GM18858 (cell line): ENCODE measurements around the gene WNT11.

ENCODE experiments used
- ATAC-seq: cut with Tn5 transposase; IDR thresholded peaks from one replicate; pipeline ENCODE4 v1.9.1; 2021; ENCODE audit not compliant: unreplicated experiment

WNT11 gene

DNA sequence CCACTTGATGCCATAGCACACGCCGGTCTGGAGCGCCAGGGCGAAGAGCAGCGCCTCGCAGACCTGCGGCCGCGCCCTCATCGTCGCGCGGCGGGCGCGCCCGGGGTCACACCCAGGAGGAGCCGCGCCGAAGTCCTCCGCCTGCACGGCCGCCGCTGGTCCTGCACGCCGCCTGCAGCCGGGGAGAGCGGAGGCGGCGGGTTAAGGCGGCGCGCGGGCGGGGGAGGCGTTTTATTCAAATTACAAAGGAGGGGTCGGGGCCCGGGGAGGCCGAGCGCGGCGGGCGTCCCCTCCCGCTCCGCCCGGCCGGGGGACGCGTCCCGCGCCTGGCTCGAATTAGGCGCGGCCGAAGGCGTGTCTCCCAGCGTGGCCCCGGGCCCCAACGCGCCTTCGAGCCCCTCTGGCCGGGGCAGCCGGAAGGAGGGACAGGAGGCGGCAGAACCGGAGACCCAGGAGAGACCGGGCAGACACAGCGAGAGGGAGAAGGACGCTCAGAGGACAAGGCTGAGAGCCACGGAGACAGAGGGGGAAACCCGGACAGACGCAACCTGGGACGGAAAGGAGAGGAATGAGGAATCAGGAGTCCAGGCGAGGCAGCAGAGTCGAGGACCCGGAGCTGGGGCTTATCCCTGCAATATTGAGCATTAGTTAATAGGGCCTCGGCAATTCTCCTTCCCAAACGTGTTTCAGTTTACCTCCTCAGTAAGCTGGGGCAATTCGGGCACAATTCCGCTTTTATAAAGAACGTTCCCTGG, at the start of gene WNT11:
TSS of gene WNT11 (minus strand) at position 176 of the 755 bp plus-strand sequence. CDS start at position 81, 95 bp downstream.
- ATAC-seq: no peak

DNA sequence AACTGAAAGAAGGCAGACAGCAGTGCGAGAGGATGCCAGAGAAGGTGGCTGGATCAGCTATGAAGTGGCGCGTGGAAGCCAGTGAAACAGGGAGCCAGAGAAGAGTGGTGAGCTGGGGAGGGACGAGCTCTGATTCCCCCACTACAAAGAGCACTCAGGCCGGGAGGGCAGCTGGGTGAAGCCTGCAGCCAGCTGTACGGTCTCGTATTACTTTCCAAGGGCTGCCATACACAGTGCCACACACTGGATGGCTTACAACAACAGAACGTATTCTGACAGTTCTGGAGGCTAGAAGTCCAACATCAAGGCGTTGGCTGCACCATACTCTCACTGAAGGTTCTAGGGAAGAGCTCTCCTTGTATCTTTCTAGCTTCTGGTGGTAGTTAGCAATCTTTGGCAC, 47.1 kb upstream of the WNT11 start:
- ATAC-seq: no peak

DNA sequence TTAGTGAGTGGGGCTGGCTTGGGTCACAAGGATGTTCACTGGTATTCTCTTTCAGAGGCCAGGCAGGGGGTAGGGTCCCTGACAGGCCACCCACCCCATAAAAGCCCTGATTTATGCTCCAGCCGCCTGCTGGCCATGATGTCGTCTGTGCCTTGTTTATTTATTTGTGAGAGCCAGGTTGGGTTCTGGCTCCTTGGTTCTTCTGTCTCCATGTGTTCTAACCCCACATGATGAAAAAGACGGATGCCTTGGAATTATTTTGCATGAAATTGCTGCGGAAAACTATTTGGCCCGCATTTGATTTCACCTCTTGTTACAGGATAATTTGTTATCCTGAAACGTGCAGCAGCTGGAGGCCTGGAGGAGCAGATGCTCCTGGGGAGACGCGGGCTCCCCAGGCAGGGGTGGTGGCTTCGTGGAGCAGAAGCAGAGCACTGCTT, 46.3 kb upstream of the WNT11 start:
- no peak for ATAC-seq

DNA sequence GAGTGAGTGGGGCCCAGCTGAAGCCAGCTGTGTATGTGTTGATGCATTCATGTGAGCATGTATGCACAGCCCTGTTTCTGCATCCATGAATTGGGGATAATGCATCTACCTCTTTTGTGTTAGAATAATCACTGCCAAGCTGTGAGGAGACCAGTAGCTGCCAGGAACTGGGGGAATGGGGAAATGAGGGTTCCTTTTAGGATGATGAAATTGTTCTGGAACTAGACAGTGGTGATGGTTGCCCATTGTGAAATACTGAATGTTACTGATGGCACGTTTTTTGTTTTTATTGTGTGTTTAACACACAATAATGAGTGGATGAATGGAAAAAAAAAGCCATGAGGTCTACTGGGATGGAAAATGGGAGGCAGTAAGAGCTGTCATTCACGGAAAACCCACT, 45.3 kb upstream of the WNT11 start:
- ATAC-seq: no peak

DNA sequence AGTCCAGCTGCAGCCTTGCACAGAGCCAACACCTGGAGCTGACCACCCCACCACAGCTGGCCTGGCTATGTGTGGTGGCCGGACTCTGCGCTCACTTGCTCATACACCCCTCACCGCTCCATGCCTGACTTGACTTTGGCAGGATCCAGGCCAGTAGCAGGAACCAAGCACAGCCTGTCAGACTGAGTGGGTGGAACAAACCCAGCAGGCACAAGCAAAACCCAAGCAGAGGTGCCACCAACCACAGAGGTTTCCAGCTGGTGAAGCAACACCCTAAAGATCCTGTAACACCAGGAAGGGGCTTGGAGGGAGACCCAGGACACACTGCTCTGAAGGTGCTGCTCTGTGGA, 44.9 kb upstream of the WNT11 start:
- no peak for ATAC-seq

DNA sequence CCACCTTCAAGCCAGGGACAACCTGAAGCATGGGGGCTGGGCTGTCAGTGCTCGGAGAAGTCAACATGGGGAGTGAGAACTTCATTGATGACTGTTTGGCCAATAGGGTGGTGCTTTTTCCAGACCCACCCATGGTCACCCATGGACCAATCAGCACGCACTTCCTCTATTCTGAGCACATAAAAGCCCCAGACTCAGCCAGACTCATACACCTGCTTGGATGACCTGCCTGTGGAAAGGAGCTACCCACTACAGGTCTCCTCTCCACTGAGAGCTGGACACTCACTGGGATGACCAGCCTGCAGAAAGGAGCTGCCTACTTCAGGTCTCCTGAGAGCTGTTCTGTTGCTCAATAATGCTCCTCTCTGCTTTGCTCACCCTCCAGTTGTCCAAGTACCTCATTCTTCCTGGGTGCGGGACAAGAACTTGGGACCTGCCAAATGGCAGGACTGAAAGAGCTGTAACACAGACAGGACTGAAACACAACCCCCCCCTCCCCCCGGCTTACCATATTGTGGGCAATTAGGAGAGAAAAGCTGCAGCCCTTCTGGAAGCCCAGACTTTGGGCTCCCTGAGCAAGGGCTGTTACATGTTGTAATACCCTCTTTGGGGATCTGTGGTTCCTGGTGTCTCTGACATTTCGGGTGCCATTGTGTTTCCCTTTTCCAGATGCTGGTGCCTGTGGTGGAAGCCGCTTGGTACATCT, 44.4 kb upstream of the WNT11 start:
- no peak for ATAC-seq

DNA sequence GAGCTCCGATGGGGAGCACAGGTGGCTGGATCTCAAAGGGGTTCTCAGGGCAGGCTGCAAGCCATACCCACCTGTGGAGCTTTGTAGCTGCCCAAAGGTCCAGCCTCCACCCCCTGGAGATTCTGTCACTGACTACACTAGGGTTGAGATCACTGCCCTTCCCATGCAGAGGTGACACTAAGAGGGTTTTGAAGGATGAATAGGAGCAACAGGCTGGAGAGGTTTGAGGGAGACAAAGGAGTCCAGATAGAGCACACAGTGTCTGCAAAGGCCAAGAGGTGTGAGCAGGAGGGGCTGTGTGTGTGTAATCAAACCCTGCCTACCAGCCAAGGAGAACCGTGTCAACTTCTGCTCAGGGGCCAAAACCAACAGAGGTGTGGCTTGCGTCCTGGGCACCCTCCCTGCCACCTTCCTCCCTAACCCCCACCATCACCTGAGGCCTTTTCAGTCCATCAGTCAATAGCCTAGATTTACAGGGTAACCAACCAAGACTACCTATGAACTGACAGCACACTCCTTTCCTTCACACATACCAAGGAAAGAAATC, 43.0 kb upstream of the WNT11 start:
- ATAC-seq: no peak

DNA sequence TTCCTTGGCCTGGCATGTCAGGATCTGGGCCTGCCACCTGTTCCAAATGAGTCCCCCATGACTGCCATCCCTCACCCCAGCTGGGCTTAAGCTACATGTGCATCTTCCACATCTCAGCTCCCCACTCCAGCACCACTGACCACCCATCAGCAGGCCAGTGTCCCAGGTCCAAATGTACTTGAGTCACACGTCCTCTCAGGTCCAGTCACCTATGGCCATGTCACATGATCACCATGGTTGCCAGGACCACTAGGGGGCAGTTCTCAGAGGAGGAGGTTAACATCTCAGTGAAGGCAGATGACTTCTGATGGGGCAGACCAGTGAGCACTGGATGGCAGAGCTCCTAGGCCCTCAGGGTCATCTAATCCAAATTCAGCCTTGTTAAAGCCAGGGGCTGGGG, 41.9 kb upstream of the WNT11 start:
- ATAC-seq: no peak

DNA sequence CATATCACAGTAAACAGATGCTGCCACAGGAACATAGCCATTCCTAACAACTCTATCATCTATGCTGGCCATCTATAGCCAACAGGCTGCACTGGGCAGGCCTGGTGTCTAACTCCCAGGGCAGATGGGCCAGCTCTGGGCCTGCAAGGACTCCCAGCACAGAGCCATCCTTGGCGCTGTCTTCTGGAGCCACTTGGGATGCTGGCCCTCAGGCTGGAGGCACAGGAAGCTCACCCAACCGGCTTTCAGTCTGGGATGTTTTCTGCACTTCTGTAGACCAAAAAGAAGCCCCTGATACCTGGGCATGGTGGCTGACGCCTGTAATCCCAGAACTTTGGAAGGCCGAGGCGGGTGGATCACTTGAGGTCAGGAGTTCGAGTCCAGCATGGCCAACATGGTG, 40.8 kb upstream of the WNT11 start:
- ATAC-seq: no peak

DNA sequence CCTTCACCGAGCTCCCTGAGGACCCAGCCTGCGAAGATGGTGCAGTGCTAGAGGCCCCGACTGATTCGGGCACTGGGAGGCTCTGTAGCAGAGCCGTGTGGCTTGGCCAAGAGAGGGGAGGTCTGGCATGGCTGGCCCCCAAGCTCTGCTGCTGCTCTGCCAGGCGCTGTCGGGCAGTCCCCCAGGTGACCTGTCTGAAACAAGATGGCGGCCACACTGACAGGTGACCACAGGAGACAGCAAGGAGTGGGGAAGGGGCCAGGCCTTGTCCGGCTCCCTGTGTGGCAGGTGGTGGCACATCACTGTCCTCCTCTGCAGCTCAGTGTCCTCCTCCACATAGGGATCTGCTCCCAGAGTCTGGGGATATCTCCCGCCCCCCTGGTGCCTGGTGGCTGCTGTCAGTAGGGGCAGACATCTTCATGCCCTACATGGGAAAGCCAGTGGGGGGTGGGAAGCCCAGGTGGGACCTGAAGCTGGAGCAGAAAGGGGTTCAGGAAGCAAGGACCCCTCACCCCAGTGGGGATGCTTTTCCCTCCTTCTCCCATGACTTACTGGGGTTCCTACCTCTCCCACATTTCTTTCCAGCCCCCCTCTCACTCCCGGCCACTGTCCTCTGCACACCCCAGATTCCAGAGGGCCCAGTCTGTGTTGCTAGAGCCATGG, 40.1 kb upstream of the WNT11 start:
- no peak for ATAC-seq

DNA sequence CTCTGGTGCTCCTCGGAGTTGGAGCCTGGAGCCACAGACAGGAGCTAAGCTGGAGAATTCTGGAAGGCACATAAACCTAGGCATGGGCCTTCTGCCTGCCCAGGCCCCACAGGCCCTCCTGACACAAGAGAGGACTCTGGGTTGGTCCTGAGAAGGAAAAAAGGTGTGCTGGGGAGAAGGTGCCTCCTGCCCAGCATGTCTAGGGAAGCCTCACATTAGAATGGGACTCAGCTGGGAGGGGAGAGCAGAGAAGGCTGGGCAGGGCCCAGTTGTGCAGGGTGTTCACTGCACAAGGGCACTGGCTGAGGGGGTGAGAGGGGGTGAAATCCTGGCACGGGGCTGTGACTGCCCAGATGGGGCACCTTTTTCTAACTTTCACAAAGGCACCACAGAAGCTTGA, 39.4 kb upstream of the WNT11 start:
- ATAC-seq: no peak

DNA sequence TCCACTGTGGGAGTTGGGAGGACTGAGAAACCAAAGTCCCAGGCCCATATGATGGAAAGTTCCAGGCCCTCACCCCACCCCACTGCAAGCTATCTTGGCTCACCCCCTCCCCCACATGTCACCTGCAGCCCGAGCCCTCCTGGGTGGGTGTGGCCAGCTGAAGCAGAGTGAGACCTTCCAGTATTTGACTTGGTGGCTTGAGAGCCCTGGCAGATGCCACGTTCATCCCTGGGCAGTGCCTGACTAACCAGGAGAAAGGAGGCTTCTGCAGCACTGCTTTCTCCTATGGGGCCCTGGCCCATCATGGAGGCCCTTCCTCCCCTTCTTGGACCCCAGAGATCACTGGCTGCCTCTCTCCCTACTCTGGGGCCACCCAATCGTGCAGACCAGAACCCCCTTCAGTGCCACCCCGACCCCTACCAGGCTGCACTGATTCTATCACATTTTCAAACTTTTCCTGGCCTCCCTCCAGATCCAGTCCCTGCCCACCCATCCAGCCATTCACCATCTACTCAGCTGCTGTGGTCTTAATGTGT, 38.1 kb upstream of the WNT11 start:
- no peak for ATAC-seq

DNA sequence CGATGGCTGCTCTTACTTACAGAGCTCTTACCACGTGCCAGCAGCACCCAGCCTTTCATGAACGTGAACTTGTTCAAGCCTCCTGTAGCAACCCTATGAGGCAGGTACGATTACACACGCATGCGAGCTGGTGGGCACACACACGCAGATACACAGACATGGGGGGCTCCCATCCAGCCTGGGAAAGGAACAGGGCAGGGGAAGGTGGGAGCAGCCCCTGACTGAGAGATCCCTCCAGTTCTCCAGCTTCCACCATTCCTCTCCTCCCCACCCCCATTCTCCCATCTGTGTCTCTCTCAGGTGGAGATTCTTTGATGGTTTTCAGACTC, 37.6 kb upstream of the WNT11 start:
- ATAC-seq: no peak

DNA sequence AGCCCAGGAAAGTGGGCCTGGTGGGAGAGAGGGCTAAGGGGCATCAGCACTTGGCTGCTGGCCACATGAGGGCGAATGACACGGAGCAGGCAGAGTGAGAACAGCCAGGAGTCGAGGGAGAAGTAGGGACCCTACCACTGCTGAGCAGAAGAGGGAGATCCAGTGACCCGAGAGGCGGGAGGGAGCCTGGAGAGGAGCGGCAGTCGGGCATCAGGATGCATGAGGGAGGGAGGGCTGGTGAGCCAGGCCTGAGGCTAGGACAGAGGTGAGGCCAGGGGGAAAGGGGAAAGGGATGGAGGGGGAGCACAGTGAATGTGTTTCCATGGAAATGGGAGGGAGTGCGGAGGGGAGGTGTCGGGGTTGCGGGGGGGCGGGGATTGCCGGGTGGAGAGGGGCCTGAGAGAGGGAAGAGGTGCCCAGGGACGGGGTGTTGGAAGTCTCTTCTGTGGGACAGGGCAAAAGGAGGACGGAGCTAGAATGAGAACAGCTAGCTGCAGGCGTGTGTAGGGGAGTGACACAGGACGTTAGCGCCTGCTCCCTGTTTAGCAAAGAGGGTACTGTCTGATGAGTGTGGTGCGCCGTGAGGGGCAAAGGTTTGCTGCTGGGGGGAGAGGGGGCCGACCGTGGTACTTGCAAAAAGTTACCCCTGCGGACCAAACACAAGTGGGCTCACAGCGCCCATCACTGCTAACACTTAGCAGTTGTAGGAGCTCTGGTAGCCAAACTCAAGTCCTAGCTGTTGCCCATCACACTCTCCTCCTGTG, 37.1 kb upstream of the WNT11 start:
- ATAC-seq: no peak

DNA sequence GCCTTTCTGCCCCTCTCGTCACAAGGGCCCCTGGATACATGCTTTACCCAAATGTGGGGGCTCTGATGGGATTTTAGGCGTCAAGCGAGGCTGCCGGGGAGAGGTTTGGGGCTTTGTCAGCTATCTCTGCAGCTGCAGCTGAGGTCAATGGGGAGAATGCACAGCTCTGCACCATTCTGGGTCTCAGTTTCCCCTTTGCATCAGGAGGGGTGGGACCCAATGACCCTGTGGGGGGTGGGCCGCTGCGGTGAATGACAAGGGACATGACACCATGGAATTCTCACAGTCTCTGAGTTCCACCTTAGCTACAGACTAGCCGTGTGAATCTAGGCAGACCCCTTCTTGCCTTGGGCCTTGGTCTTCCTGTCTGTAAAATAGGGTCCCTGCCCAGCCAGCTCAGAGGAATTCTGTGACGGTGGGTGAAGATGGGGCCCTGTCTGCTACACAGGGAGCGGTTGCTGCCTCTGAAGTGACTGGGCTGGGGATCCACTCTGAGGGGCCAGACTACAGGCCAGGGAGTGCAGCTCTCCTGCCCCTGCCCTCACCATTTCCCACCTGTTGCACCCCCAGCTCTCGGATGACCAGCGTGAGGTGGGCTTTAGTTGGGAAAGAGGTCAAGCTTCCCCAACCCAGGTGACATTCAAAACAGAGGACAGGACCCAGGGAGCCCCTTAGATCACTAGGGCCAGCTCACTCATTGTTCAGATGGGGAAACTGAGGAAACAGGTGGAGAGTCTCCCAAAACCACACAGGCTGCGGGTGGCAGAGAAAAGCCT, 35.9 kb upstream of the WNT11 start:
- ATAC-seq: no peak

DNA sequence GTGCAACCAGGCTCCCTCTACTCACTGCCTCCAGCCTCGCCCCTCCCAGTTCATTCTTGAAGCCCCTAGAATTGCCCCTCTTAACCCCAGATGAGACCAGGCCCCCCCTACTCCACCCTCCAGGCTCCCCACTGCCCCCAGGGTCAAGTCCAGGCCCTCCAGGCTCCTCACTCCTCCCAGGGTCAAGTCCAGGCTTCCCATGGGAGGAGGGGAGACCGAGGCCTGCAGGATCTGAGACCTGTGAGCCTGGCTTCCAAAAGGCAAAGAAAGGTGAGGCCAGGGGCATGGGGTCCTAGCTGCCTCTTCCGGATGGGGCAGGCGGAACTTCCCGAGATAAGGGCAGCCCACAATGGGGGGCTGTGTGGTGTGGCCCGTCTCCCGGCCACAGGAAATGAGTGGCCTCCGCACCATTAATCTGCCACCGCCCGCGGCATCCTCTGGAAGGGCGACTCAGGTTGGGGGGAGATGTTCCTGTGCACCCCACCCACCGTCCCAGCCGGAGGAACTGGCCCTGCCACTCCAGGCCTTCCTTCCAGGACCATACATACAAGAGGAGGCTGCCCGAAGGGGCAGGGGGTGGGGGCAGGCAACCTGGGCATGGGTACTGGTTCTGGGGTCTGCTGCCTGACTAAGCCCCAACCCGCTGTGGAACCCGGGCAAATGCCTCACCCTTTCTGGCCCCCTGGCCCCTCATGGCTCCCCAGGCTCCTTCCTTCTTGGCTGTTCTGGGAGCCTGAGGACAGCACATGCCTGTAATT, 35.1 kb upstream of the WNT11 start:
- ATAC-seq: no peak

DNA sequence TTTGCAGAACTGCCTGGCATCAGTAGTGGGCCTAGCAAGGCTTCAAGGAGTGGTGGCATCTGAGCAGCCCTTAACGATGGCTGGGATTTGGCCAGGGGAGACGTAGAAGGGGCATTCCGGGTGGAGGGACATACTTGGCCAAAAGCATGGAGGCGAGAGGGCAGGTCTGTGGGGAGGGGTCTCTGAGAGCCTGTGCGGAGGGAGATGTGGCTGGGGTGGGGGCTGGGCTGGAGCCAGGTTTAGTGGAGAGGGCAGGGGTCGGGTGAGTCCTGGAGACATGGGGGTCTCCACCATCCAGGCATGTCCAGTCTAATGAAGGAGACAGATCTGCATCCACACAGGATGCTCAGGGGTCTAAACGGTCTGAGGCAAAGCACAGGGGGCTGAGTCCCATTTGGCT, 34.4 kb upstream of the WNT11 start:
- no peak for ATAC-seq

DNA sequence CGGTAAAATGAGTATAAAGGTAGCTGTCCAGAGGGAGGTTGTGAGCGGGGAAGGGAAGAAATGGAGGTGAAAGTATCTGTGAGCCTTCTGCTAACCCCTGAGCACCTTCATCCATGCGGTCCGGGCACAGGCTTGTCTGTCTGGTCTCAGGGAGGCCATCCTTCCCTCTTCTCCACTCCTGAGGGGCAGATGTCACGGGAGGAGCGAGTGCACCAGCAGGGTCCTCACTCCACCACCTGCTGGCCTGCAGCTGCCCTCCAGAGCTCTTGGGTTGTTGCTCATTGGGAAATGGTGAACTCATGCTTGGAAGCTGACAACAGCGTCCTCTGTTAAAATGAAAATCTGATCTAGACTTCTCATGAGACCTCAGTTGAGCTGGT, 33.8 kb upstream of the WNT11 start:
- ATAC-seq: no peak

DNA sequence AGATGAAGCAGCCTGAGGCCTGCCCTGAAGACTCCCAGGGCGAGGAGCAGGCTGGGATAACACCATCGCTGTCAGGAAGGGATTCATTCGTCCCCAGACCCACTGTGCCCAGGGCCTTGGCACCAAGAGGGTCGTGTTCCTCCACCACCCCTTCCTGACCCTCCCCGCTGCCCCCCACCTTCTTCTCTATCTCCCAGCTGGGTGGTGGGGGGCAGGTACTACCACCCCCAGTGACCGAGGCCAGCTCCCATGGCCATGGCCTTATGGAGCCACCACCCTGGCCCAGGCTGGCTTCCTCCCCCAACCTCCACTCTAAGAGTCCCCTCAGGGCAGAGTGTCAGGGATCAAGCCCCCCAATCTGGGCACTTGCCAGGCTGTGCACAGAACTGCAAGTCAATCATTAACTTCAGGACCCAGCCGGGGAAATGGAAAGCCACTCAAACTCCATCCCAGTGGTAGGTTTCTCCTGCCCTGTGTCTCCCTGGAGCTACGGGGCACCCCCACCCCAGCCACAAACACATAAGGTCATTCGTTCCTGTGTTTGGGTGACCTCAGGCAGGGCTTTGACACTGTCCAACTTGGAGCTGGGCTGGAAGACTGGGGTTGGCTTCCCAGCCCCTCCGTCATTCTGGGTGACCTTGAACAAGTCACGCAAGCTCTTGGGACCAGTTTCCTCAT, 33.3 kb upstream of the WNT11 start:
- no peak for ATAC-seq
